Measurements from ENCODE around the gene KCTD3.

KCTD3 gene

DNA sequence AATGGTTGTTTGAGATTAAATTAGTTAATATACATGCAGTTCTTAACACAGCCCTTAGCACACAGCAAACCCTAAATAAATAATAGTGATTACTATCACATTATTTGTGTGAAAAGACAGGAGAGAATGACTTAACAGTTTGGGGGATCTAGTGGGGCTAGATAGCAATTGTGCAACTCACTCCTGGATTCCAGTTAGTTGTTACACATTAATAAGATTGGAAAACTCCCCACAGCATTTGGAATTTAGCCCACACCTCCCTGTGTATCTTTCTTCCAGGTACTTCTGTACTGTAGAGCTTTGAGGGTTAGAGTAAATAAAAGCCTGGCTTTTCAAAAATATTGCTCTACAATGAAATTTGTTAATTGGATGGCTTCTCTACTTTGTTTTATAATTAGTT lies 93.2 kb downstream of the KCTD3 start:
- CTCF ChIA-PET, result no interaction called here
- TF ChIP-seq TARDBP (IDR thresholded peaks at IDR 0.05) (no peak), FOXM1 (IDR thresholded peaks at IDR 0.05; ENCODE audit: borderline replicate concordance) (no peak), FOXK2 (IDR thresholded peaks at IDR 0.05) (no peak), FOXA1 (IDR thresholded peaks at IDR 0.05) (no peak), HDGF (IDR thresholded peaks at IDR 0.05; ENCODE audit: borderline replicate concordance) (no peak), SP1 (IDR thresholded peaks at IDR 0.05) (no peak), ZNF384 (IDR thresholded peaks at IDR 0.05) (no peak)
- TF ChIP-seq, protein P1, sequence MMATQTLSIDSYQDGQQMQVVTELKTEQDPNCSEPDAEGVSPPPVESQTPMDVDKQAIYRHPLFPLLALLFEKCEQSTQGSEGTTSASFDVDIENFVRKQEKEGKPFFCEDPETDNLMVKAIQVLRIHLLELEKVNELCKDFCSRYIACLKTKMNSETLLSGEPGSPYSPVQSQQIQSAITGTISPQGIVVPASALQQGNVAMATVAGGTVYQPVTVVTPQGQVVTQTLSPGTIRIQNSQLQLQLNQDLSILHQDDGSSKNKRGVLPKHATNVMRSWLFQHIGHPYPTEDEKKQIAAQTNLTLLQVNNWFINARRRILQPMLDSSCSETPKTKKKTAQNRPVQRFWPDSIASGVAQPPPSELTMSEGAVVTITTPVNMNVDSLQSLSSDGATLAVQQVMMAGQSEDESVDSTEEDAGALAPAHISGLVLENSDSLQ (IDR thresholded peaks at IDR 0.05), result no peak
- DNase-seq (ENCODE audit: extremely low spot score), result no peak
- POLR2A ChIA-PET, result no interaction called here

DNA sequence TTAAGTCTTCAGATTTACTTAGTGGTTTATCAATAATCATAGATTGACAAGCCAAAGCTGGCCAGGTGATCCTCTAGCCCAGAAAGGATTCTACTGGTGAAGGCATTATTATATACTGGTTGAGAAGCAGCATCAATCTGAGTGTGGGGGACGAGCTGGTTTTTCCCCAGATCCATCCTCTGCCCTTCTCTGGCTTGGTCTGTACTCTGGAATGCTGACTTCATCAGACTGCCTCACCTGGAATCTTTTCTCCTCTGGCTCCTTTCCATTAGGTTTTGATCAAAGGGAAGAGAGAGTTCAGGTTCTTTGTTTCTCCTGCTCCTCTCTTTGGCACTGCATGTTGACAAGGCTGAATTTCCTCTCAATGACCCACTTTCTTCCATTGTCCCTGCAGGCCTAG lies 93.9 kb downstream of the KCTD3 start:
- ChIA-PET POLR2A (no interaction called here), CTCF (no interaction called here)
- TF ChIP-seq CTBP1 (IDR thresholded peaks at IDR 0.05; ENCODE audit: borderline replicate concordance), result no peak
- no peak for DNase-seq (ENCODE audit: extremely low spot score)

DNA sequence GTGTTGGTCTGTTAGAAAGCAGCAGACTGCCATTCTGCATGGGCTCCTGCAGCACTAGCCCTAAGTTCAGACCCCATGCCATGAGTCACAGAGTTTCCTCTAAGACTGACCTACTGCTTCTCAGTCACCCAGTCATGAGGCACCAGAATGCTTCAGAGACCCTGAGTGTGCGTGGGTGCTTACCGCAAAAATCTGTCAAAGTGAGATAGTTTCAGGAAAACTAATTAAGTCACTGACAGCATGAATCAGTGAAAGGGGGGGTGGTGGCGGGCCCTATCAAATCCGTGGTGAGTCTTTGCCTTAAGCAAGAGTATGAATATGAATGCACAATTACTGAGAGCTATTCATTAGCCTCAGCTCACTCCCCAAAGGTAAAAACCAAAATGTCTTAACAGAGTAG lies 98.1 kb downstream of the KCTD3 start:
- ChIA-PET POLR2A (no interaction called here), CTCF (no interaction called here)
- TF ChIP-seq, protein P1 (IDR thresholded peaks at IDR 0.05), result no peak
- TF ChIP-seq NFRKB (IDR thresholded peaks at IDR 0.05), result no peak
- no peak for TF ChIP-seq ELF4 (IDR thresholded peaks at IDR 0.05)
- no peak for TF ChIP-seq FOXA1 (IDR thresholded peaks at IDR 0.05)
- no peak for TF ChIP-seq L3MBTL2 (conservative IDR thresholded peaks at IDR 0.05)
- no peak for TF ChIP-seq FOXK2 (IDR thresholded peaks at IDR 0.05)
- TF ChIP-seq CTBP1 (IDR thresholded peaks at IDR 0.05; ENCODE audit: borderline replicate concordance), result no peak
- no peak for TF ChIP-seq SP1 (IDR thresholded peaks at IDR 0.05)
- TF ChIP-seq LEF1 (IDR thresholded peaks at IDR 0.05; ENCODE audit: borderline replicate concordance), result no peak
- no peak for TF ChIP-seq ZNF384 (IDR thresholded peaks at IDR 0.05)
- no peak for TF ChIP-seq ARNT (IDR thresholded peaks at IDR 0.05)
- no peak for TF ChIP-seq SUZ12 (IDR thresholded peaks at IDR 0.05)
- TF ChIP-seq BHLHE40 (IDR thresholded peaks at IDR 0.05; ENCODE audit: borderline replicate concordance), result no peak
- no peak for TF ChIP-seq HDGF (IDR thresholded peaks at IDR 0.05; ENCODE audit: borderline replicate concordance)
- no peak for TF ChIP-seq FOXM1 (IDR thresholded peaks at IDR 0.05; ENCODE audit: borderline replicate concordance)
- no peak for TF ChIP-seq TARDBP (IDR thresholded peaks at IDR 0.05)
- DNase-seq (ENCODE audit: extremely low spot score), result no peak

DNA sequence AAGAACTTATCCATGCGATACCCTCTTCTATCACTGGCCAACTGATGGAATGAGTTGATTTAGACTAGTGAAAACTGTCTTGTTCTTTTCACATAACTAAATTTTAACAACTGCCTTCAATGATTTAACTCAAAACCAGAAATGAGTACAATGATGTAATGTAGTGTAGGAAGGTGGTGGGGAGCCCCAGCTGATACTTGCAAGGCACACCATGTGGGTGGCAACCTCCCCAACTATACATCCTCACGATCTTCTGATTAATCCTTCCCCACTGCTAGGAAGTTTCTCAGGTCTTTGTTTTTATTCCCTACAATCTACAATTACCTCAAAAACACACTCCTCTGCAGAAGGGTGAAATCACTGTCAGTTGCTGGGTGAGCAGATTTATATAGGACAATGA lies 100.7 kb downstream of the KCTD3 start:
- TF ChIP-seq SP1 (IDR thresholded peaks at IDR 0.05), result no peak
- TF ChIP-seq HDGF (IDR thresholded peaks at IDR 0.05; ENCODE audit: borderline replicate concordance), result no peak
- no peak for TF ChIP-seq BHLHE40 (IDR thresholded peaks at IDR 0.05; ENCODE audit: borderline replicate concordance)
- TF ChIP-seq ZNF384 (IDR thresholded peaks at IDR 0.05), result no peak
- no peak for TF ChIP-seq FOXK2 (IDR thresholded peaks at IDR 0.05)
- no peak for TF ChIP-seq TARDBP (IDR thresholded peaks at IDR 0.05)
- TF ChIP-seq, protein P1 (IDR thresholded peaks at IDR 0.05), result no peak
- no peak for TF ChIP-seq NFRKB (IDR thresholded peaks at IDR 0.05)
- TF ChIP-seq ARNT (IDR thresholded peaks at IDR 0.05), result no peak
- no peak for TF ChIP-seq L3MBTL2 (conservative IDR thresholded peaks at IDR 0.05)
- no peak for TF ChIP-seq FOXM1 (IDR thresholded peaks at IDR 0.05; ENCODE audit: borderline replicate concordance)
- TF ChIP-seq ELF4 (IDR thresholded peaks at IDR 0.05), result no peak
- no peak for DNase-seq (ENCODE audit: extremely low spot score)
- CTCF ChIA-PET, result no interaction called here
- POLR2A ChIA-PET, result no interaction called here

DNA sequence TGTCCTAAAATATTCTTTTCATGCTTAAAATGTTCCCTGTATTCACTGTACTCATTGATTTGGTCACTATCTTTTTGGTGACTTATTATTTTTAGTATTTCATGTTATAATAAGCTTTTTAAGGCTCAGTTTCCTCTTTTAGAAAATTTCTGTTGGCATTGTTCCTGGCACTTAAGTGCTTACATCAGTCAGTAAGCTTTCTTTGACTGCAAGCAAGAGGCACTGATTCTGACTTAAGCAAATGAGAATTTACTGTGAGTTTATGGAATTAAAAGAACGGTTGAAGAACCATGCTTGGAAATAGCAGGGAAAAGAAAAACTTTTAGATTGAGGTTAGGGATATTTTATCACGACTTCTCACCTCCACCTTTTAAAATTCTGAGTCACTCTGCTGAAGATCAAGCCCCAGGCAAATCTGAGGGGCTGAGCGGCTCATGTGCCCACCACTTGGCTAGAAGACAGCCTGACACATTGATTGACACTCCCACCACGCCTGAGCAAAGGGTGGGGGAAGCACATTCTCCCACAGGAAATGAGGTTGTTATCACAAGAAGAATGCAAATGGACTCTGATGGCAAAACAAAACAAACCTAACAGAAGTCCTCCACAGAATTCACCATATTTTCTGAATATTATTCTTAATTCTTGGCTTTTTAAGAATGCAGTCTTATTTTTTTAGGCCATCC lies 102.8 kb downstream of the KCTD3 start:
- no peak for TF ChIP-seq CTBP1 (IDR thresholded peaks at IDR 0.05; ENCODE audit: borderline replicate concordance)
- TF ChIP-seq FOXA1 (IDR thresholded peaks at IDR 0.05), result no peak
- TF ChIP-seq TARDBP (IDR thresholded peaks at IDR 0.05), result no peak
- TF ChIP-seq, protein P1 (IDR thresholded peaks at IDR 0.05), result peak; percentile 29; the same call in 1 of the 2 replicates
- no peak for TF ChIP-seq FOXK2 (IDR thresholded peaks at IDR 0.05)
- no peak for TF ChIP-seq HDGF (IDR thresholded peaks at IDR 0.05; ENCODE audit: borderline replicate concordance)
- no peak for TF ChIP-seq ELF4 (IDR thresholded peaks at IDR 0.05)
- no peak for TF ChIP-seq LEF1 (IDR thresholded peaks at IDR 0.05; ENCODE audit: borderline replicate concordance)
- ChIA-PET POLR2A (no interaction called here), CTCF (no interaction called here)
- DNase-seq (ENCODE audit: extremely low spot score), result no peak
